ENCODE results near the gene ZNF76.

The ZNF76 gene

DNA sequence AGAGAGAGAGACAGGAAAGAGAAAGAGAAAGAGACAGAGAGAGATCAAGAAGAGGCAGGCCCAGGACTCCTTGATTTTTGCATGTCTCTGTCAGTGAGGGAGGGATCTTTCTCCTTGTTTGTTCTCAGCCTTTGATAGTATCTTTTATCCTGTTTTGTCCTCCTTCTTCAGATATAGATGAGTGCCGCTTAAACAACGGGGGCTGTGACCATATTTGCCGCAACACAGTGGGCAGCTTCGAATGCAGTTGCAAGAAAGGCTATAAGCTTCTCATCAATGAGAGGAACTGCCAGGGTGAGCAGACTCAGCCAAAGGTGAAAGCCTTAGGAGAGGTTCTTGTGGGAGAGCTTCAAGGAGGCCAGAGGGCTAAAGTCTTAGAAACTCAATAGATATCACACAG lies 20.0 kb upstream of the ZNF76 start:
- ChIA-PET CTCF (interaction anchor here (1.2 to 14.1 kb wide), 16 partner anchors 9 to 629 kb away, joined by 3 to 340 read pairs (median 51); partner anchors contain the start of genes SCUBE3, TCP11 and ZNF76), POLR2A (interaction anchor here (0.6 kb wide), 1 partner anchor 353 kb away, joined by 3 read pairs; no protein-coding TSS in a partner anchor)
- DNase-seq (ENCODE audit: low read depth, low spot score) = no peak
- H3K4me3 ChIP-seq (ENCODE audit: low read depth, low read length) = no peak overlapping the region
- TF ChIP-seq CTCF (IDR thresholded peaks at IDR 0.05; ENCODE audit: insufficient read depth, low read length, missing control alignments) = no peak

- ChIA-PET POLR2A (interaction anchor here (1.2 kb wide), 1 partner anchor 27 kb away, joined by 3 read pairs; the partner anchor contains the start of gene SCUBE3), CTCF (interaction anchor here (0.5 to 14.1 kb wide), 65 partner anchors 9 to 1078 kb away, joined by 3 to 340 read pairs (median 4); partner anchors contain the start of genes ANKS1A, SCUBE3, TCP11 and ZNF76)
- no peak for DNase-seq (ENCODE audit: low read depth, low spot score)
- H3K4me3 ChIP-seq (ENCODE audit: low read depth, low read length) = no peak overlapping the region
- peak; percentile 92 for TF ChIP-seq CTCF (IDR thresholded peaks at IDR 0.05; ENCODE audit: insufficient read depth, low read length, missing control alignments)
Observed at GRCh38 chr6:35240838-35241801, 18.4 kb upstream of the ZNF76 start.

- no peak for DNase-seq (ENCODE audit: low read depth, low spot score)
- ChIA-PET CTCF (interaction anchor here (0.9 to 14.1 kb wide), 18 partner anchors 8 to 953 kb away, joined by 3 to 340 read pairs (median 22); partner anchors contain the start of genes SCUBE3, TCP11 and ZNF76), POLR2A (no interaction called here)
- no peak overlapping the region for H3K4me3 ChIP-seq (ENCODE audit: low read depth, low read length)
- no peak for TF ChIP-seq CTCF (IDR thresholded peaks at IDR 0.05; ENCODE audit: insufficient read depth, low read length, missing control alignments)
Observed at GRCh38 chr6:35242486-35242885, 17.0 kb upstream of the ZNF76 start.

DNA sequence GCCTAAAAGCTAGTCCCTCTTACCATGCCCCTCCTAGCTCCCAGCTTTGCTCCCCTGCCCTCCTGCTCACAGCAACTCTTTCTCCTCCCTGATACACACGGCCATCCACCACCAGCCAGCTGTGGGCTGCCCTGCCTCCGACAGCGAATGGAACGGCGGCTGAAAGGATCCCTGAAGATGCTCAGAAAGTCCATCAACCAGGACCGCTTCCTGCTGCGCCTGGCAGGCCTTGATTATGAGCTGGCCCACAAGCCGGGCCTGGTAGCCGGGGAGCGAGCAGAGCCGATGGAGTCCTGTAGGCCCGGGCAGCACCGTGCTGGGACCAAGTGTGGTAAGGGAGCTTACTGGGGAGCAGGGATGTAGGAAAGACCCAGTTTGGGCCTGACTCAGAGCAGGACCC lies 16.6 kb upstream of the ZNF76 start:
- TF ChIP-seq CTCF (IDR thresholded peaks at IDR 0.05; ENCODE audit: insufficient read depth, low read length, missing control alignments) = no peak
- H3K4me3 ChIP-seq (ENCODE audit: low read depth, low read length) = no peak overlapping the region
- ChIA-PET POLR2A (interaction anchor here (0.6 kb wide), 1 partner anchor 19 kb away, joined by 3 read pairs; no protein-coding TSS in a partner anchor), CTCF (interaction anchor here (0.9 to 14.1 kb wide), 9 partner anchors 13 to 952 kb away, joined by 3 to 340 read pairs (median 69); partner anchors contain the start of genes SCUBE3, TCP11 and ZNF76)
- DNase-seq (ENCODE audit: low read depth, low spot score) = no peak

DNA sequence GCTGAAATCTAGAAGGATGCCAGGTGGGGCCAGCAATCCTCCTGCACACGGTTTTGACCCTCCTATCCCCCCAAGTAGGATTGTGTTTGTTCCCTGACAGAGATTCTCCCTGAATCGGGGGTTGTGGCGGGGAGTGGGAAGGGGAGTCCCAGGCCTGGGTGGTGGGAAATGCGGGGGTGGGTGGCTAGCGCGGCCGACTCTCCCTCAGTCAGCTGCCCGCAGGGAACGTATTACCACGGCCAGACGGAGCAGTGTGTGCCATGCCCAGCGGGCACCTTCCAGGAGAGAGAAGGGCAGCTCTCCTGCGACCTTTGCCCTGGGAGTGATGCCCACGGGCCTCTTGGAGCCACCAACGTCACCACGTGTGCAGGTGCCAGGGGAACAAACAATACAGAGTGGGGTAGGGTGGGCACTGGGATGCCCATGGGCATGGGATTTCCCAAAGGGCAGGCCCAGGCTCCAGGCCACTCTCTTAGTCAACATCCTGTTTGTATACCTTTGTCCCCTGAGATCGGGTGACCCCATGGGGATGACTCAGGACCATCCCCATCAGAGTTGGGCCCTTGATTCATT lies 16.1 kb upstream of the ZNF76 start:
- no peak overlapping the region for H3K4me3 ChIP-seq (ENCODE audit: low read depth, low read length)
- DNase-seq (ENCODE audit: low read depth, low spot score) = no peak
- POLR2A ChIA-PET = interaction anchor here (0.6 kb wide), 1 partner anchor 20 kb away, joined by 3 read pairs; no protein-coding TSS in a partner anchor
- TF ChIP-seq CTCF (IDR thresholded peaks at IDR 0.05; ENCODE audit: insufficient read depth, low read length, missing control alignments) = no peak
- CTCF ChIA-PET = interaction anchor here (0.8 to 14.1 kb wide), 7 partner anchors 9 to 104 kb away, joined by 3 to 340 read pairs (median 69); partner anchors contain the start of genes SCUBE3, TCP11 and ZNF76
